Mammary epithelial cell (primary cell): Measurements from ENCODE around the gene MYO1H.

Experiments
- EZH2 ChIP-seq: IDR thresholded peaks from 2 replicates; pipeline ENCODE4 v1.6.1; 2012; ENCODE audit warnings: low read length, inconsistent platforms, borderline replicate concordance
- TF ChIP-seq, protein P1 (sequence below), 2 donors: IDR thresholded peaks in 1 of 2; conservative IDR thresholded peaks in 1 of 2; 2 replicates each; pipeline ENCODE4 v1.5.1; 2011 to 2012; ENCODE audit warnings: inconsistent platforms in 2 of 2, low read length in 2 of 2, mild to moderate bottlenecking in 2 of 2, control low read depth in 1 of 2, low read depth in 1 of 2; ENCODE audit not compliant: insufficient read depth in 1 of 2; ENCODE audit errors: extremely low read depth in 1 of 2

DNA sequence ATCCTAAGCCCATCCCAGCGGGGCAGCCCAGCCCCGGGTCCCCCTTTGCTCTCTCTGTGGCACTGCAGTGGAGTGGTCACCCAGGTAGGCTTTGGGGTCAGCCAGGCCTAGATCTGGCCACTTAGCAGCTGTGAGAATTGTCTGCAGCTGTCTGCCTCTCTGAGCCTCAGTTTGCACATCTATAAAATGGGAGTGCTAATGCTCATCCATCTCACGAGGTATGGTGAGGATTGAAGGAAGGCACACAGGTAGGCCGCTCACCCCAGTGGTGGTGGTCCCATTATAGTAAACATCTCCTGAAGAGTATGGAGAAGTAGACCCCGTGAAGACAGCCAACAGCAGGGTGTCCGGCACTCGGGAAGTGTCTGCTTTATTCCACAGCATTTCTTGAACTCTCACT lies 47.9 kb upstream of the MYO1H start:
- TF ChIP-seq, protein P1, sequence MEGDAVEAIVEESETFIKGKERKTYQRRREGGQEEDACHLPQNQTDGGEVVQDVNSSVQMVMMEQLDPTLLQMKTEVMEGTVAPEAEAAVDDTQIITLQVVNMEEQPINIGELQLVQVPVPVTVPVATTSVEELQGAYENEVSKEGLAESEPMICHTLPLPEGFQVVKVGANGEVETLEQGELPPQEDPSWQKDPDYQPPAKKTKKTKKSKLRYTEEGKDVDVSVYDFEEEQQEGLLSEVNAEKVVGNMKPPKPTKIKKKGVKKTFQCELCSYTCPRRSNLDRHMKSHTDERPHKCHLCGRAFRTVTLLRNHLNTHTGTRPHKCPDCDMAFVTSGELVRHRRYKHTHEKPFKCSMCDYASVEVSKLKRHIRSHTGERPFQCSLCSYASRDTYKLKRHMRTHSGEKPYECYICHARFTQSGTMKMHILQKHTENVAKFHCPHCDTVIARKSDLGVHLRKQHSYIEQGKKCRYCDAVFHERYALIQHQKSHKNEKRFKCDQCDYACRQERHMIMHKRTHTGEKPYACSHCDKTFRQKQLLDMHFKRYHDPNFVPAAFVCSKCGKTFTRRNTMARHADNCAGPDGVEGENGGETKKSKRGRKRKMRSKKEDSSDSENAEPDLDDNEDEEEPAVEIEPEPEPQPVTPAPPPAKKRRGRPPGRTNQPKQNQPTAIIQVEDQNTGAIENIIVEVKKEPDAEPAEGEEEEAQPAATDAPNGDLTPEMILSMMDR (conservative IDR thresholded peaks at IDR 0.05 in 1 of 2, IDR thresholded peaks at IDR 0.05 in 1 of 2; ENCODE audit: extremely low read depth in 1 of 2, insufficient read depth in 1 of 2, low read depth in 1 of 2, low read length in 2 of 2), result no peak
- TF ChIP-seq EZH2, result no peak
